Activated CD4-positive, CD25-positive, alpha-beta regulatory T cell treated with anti-CD3 and anti-CD28 coated beads, Interleukin-2, amount 50 U/mL, for 24 hours (primary cell): ENCODE results near the gene ARID1A.
A peak's percentile ranks its signal among the peaks of the same experiment; 100 is the strongest.

Experiments used
- ATAC-seq, 2 donors: fragments of 150-1000 bp; cut with Tn5 transposase; one replicate each; pipeline ENCODE4 v1.10.0; 2021; ENCODE audit warnings: mild to moderate bottlenecking in 1 of 2, moderate library complexity in 1 of 2

ARID1A gene

DNA sequence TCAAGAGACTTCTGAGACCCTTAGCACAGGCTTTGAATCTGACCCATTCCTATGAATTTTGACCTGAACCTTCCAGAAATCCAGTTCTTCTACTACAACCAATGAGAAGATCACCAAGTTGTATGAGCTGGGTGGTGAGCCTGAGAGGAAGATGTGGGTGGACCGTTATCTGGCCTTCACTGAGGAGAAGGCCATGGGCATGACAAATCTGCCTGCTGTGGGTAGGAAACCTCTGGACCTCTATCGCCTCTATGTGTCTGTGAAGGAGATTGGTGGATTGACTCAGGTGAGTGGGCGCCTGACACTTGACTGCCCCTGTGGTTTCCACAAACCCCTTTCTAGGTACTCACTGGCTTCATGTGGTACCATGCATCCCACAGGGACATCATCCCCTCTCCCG, 71.9 kb downstream of the ARID1A start:
- peak in 1 of 2 donors; percentile 31 for ATAC-seq

DNA sequence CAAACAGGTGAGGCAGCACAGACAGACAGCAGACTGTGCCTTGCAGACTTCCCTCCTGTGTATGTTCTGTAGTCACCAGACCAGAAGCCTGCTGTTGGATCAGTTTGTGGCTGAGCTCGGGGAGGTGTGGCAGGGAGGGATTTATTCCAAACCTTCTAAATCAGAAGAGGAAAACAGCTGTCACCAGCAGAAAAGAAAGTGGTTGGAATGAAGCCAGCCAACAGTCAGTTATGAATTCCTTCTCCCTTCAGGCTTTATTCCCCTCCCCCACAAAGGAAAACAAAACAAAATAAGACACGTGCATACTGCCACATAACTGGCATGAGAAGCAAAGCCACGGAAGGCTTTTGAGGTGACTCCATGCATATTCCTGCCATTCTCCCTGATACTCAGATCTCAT, 72.9 kb downstream of the ARID1A start:
- no peak for ATAC-seq

DNA sequence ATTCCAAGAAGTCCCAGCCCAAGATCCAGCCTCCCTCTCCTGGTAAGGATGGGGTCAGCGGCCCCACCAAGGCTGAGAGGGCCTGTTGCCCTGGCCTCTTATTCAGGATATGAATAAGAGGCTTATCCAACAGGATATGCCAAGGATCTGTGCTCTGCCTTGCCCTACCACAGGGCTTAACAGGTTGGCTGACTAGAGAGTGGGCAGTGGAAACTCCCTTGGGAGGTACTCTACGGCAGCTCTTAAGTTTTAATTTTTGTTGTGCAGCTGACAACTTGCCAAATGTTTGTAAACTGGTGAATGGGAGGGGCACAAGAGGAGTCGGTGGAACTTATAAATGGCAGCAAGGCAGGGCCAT, 75.4 kb downstream of the ARID1A start:
- ATAC-seq, result peak; percentile 8 to 21

DNA sequence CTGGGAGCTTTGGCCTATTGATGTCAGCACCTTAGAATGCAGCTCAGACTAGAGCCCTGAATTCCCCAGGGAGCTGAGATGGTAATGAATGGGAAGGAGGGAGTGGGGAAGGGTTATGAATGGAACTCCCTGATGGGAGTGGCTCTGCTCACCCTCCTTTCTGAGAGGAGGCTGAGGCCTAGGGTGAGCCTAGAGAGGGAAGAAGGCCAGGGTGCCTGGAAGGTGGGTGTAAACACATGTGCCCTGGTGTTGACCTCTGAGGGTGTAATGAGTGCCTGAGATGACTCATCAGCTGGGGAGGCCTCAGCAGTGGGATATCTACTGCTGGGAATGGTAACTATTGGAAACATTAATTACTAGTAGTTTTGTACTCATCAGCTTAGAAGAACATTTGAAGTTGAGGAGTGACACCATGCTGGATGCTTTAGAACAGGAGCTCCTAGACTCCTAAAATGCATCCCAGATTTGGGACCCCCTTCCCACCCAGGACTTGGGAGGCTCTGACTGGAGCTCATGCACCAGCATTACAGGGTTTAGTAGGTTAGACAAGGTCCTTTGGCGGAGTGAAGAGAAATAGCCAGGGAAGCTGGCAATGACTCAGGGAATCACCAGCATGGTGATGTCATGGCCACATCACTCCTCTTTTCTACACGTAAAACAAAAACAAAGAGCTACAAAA, 76.0 kb downstream of the ARID1A start:
- ATAC-seq, result peak; percentile 65 to 85

DNA sequence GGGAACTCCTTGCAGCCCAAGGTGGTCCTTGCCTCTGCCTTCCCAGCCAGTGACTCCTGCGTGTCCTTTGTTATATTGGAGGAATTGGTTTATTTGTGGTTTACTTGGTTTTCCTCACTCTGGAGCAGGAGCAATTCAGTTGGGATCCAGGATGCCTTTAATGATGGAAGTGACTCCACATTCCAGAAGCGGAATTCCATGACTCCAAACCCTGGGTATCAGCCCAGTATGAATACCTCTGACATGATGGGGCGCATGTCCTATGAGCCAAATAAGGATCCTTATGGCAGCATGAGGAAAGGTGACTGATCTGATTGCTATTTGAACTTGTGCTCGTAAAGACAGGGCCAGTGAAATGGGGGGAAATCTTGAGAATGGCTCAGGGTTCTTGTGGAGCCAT, 76.9 kb downstream of the ARID1A start:
- ATAC-seq, result no peak

DNA sequence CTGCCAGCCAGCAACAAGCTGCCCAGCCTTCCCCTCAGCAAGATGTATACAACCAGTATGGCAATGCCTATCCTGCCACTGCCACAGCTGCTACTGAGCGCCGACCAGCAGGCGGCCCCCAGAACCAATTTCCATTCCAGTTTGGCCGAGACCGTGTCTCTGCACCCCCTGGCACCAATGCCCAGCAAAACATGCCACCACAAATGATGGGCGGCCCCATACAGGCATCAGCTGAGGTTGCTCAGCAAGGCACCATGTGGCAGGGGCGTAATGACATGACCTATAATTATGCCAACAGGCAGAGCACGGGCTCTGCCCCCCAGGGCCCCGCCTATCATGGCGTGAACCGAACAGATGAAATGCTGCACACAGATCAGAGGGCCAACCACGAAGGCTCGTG, 78.6 kb downstream of the ARID1A start:
- ATAC-seq, result no peak

DNA sequence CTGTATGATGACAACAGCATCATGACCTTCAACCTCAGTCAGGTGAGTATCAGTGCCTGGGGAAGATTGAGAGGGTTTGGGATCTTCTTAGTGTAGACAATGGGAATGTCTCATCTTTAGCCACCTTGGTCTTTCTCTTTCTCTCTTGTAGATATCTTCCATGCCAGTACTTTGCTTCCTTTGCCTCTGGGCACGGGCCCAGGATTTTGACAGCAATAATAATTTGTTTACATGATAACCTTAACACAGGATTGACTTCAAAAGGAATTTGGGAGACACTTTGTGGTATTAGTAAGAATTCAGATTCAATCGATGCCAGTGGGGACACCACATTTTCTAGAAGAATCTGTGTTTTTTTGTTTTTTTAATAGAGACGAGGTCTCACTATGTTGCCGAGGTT, 79.9 kb downstream of the ARID1A start:
- no peak for ATAC-seq

DNA sequence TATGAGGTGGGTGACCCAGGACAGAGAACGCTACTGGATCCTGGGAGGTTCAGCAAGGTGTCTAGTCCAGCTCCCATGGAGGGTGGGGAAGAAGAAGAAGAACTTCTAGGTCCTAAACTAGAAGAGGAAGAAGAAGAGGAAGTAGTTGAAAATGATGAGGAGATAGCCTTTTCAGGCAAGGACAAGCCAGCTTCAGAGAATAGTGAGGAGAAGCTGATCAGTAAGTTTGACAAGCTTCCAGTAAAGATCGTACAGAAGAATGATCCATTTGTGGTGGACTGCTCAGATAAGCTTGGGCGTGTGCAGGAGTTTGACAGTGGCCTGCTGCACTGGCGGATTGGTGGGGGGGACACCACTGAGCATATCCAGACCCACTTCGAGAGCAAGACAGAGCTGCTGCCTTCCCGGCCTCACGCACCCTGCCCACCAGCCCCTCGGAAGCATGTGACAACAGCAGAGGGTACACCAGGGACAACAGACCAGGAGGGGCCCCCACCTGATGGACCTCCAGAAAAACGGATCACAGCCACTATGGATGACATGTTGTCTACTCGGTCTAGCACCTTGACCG, 83.4 kb downstream of the ARID1A start:
- ATAC-seq, result no peak

DNA sequence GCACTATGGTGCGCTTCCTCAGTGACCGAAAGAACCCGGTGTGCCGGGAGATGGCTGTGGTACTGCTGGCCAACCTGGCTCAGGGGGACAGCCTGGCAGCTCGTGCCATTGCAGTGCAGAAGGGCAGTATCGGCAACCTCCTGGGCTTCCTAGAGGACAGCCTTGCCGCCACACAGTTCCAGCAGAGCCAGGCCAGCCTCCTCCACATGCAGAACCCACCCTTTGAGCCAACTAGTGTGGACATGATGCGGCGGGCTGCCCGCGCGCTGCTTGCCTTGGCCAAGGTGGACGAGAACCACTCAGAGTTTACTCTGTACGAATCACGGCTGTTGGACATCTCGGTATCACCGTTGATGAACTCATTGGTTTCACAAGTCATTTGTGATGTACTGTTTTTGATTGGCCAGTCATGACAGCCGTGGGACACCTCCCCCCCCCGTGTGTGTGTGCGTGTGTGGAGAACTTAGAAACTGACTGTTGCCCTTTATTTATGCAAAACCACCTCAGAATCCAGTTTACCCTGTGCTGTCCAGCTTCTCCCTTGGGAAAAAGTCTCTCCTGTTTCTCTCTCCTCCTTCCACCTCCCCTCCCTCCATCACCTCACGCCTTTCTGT, 84.6 kb downstream of the ARID1A start:
- ATAC-seq, result no peak

DNA sequence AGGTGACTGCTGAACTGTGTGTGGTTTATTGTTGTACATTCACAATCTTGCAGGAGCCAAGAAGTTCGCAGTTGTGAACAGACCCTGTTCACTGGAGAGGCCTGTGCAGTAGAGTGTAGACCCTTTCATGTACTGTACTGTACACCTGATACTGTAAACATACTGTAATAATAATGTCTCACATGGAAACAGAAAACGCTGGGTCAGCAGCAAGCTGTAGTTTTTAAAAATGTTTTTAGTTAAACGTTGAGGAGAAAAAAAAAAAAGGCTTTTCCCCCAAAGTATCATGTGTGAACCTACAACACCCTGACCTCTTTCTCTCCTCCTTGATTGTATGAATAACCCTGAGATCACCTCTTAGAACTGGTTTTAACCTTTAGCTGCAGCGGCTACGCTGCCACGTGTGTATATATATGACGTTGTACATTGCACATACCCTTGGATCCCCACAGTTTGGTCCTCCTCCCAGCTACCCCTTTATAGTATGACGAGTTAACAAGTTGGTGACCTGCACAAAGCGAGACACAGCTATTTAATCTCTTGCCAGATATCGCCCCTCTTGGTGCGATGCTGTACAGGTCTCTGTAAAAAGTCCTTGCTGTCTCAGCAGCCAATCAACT, 85.5 kb downstream of the ARID1A start:
- ATAC-seq, result peak; percentile 35 to 67

DNA sequence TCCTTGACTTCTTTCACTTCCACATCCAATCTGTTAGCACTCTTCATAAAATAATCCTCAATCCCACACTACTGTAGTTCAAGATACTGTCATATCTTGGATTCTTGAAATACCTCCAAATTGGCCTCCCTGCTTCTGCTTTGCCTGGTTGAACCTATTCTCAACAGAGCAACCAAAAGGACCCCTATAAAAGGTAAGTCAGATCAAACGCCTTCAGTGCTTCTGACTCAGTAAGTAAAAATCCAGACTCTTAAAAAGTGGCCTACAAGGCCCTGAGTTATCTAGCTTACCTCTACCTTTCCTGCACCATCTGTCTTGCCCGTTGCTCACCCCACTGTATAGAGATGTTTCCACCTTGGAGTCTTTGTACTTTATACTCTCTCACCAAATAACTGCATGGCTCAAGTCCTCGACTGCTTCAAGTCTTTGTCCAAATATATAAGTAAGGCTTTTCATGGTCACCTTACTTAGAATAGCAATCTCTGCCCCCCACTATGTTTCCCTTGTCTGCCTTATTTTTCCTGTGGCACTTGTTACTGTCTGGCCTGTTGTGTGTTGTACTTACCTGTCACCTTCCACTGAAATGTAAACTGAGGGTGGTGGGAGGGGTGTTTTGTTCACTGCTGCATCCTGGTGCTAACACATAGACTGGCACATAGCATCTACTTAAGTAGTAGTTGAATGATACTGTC, 86.9 kb downstream of the ARID1A start:
- no peak for ATAC-seq

DNA sequence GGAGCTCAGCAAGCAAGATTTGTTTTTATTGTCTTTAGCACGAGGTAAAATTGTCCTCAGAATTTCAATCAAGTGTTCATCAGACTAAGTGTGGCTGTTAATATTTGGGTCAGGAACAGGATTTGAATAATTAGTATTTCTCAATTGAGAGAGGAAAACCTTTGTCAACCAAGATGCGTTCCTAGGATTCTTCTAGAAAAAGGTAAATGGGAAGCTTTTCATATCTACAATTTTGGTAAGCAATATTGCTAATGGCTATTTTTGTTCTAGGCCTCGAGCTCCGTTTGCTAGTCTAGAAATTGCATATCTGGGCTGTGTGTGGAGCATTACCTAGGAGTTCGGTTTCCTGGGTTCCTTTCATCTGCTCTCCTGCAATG, 87.8 kb downstream of the ARID1A start:
- no peak for ATAC-seq

DNA sequence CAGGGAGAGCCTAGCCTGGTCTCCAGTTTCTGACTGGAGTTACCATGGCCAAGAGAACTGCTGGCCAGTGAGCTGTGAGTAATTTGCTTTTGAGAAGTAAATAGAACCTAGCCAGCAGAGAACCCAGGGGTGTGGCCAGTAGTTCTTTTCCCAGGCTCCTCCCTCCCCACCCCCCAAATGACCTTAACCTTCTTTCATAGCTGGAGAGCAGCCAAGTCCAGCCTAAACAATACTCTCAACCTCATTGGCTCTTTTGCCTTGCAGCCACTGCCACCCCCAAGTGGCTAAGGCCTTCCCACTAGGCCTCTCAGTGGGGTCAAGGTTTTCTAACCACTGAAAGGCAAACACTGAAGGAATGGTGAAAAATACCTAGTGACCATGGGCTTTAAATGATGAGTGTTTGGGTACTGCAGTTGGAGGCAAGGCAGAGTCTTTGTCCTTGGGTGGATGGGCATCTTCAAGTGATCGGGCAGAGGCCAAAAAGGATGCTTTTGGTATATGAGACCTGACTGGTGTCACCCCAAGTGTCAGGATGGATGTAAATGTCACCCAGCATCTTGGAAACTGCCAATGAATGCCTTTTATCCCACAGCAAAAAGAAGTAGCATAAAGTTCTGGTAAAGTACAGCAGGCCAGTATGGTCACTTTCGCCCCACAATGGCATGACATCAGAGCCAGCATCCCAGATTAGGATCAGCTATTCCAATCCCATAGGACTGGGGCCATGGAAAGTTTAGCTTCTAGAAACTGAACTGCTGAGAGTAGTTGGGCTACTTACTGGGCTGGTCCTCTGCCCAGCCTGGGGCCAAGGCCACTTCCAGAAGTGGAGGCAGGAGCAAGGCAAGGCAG, 88.4 kb downstream of the ARID1A start:
- no peak for ATAC-seq

DNA sequence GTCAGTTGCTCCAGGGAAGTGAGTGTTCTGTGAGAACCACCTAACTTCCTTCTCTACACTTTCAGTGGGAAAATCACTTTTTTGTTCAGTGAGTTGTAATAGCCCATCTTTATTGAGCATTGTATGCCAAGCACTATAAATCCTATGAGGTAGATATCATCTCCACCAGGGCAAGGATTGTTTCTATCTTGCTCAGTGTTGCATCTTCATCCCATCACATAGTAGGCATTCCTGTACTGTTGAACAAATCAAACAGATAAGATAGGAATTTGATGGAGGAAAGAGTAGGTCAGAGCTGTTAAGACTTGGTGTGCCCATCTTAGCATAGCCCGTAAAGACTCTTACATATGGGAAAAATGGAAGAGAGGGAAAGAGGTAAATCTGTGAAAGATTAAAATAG, 89.1 kb downstream of the ARID1A start:
- no peak for ATAC-seq

DNA sequence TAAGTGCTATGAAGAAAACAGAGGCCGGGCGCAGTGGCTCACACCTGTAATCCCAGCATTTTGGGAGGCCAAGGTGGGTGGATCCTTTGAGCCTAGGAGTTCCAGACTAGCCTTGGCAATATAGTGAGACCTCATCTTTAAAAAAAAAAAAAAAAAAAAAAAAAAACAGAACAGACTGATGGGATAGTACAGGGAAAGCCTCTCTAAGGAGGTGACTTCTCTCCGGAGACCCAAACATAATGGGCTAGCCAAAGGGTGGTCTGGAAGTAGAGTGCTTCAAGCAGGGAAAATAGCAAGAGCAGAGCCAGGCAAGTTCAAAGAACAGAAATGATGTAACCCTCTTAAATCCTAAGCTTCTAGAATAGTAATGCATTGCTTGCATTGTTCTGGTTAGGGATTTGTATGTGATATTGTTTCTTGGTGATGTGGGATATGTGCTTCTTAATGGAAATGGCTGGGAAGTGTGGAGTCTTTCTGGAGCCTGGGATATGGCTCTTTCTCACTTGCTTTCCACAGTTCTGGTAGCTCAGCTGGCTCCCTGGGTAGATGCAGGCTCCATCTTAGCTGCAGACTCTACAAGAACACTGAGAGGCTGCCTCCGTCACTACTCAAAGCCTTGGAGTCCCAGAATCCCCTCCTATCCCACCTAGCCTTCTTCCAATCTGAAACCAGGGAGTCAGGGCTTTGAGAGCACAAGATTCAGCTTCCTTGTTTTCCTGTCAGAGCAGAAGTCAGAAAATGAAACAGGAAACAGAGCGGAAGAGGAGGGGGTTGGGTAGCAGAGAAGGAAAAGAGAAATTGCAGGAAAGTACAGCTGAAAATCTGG, 90.0 kb downstream of the ARID1A start:
- no peak for ATAC-seq

DNA sequence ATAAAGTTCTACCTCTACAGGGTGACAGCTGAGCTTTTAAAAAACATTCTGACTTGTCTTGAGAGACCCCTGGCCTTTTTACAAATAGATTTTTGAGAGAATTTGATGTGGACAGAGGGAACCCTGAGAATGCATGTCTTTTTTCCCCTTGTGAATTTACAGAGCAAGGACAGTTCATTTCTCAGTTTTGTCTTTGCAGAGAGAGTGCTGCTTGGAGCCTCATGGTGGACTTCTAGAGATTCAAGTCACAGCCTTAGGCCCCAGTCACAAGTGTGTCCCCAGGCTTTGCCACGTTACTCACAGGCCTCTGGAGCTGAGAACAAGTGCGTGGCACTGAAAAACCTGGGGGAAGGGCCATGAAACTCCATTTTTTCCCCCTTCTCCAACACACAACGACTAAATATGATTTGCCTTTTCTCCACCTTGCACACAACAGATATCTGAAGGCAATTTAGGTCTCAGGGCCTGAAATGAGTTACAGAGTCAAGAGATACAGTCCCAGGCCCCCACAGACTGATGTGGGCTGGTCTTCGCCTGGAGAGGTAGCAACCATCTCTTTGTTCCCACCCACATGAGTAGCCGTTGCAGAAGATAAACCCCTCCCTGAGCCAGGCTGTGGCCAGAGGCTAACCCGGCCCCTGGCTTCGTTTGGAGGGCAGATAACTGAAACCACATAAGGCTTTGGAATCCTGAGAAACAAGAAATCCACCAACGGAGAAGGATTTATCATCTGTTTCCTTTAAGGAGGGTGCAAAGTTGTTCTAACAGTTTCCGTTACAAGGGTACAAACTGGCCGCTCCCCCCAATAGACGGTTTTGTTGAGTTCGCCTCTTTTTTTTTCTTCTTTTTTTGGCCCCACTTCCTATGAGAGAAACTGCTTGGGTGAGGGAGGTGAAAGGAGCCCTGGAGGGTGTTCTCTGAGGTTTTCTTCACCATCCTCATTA, 90.9 kb downstream of the ARID1A start:
- no peak for ATAC-seq

DNA sequence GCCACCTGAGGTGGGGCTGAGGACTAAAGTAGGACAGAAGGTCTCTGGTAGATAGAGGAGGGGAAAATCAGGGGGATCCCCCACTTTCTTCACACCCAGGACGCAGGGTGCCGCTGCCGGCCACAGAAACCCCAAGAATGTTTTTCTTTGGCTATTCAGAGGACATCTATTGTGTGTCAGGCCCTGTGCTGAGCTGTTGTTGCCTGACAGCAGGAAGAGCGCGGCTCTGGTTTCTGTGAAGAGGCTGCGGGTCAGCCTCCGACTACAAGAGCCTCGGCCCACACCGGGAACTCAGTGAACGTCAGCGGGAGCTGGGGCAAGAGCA, 91.5 kb downstream of the ARID1A start:
- ATAC-seq, result peak; percentile 42 to 44

DNA sequence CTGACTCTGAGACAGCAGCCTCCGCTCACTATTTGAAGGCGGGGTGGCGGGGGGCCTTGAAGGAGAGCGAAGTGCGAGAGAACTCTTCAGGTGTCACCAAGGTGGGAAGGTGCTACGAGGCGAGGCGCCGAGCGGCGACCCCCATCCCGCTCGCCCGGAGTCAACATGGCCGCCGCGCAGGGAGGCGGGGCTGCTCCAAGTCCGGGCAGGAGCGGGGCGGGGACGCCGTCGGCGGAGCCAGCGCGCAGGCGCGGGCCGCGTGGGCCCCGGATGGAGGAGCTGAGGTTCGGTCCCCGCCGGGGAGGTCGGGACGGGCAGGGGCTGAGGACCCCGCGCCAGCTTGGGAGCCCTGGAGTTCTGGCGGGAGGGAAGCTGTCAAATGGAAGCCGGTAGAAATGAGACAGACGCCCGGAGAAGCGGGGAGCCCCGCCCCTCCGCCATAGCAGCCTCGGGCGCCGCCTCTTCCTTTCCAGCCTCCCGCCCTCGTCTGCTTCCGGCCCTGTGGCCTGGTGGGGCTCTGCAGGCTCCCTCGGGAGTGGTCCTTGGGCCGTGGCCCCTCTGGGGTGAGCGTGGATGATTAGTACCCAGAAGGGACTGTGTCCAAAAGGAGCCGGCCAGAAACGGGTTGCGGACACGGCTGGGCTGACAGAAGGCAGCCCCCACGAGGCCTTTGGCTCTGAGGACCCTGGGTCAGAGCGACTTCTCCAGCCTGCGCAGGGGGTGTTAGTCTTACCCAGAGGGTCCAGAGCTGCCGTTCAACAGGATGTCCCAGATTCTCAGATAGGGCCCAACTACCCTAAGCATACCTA, 92.1 kb downstream of the ARID1A start, which contains the start of gene PIGV:
Gene PIGV (plus strand): TSS at position 245 of the 809 bp plus-strand sequence. CDS start 2,866 bp downstream, outside the sequence.
- ATAC-seq, result peak; percentile 67 to 75

DNA sequence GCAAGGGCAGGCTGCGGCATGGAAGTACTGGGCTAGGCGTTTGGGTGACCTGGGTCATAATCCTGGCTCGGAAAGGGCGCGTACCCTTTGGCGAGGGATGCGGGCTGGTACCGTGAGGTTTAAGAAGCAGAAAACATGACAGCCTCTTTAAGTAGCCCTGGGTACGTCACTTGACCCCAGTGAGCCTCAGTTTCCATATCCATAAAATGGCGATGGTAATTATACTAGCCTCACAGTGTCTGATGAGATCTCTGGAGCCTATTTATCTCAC, 92.6 kb downstream of the ARID1A start:
- ATAC-seq, result no peak
